Smooth muscle cell (in vitro differentiated cells): ENCODE results near the gene IQCE. TPM values are rescaled to one million over a fixed set of nuclear protein-coding genes. Genes with fewer than 3 reads are reported as not detected.
A peak's percentile ranks its signal among the peaks of the same experiment; 100 is the strongest.

Source experiments
- DNase-seq: peaks from one replicate; lab custom pipeline; 2025; ENCODE audit not compliant: unreplicated experiment; lab: John Stamatoyannopoulos, UW
- H2AFZ ChIP-seq: fragments of 200-600 bp; sonication (generic); 2 replicates; pipeline ENCODE4 v1.6.0; 2016; ENCODE audit warnings: antibody characterized with exemption, low read depth, mild to moderate bottlenecking
- H3F3A ChIP-seq: fragments of 200-600 bp; sonication (generic); 2 replicates; pipeline ENCODE4 v1.6.0; 2017; ENCODE audit warnings: antibody characterized with exemption, low read depth
- H3K27ac ChIP-seq: fragments of 200-600 bp; sonication (generic); 2 replicates; pipeline ENCODE4 v1.5.1; 2016; ENCODE audit warnings: low read depth, mild to moderate bottlenecking
- H3K27me3 ChIP-seq: fragments of 200-600 bp; sonication (generic); 2 replicates; pipeline ENCODE4 v1.6.1; 2016; ENCODE audit warnings: low read depth, mild to moderate bottlenecking
- H3K36me3 ChIP-seq: fragments of 200-600 bp; sonication (generic); 2 replicates; pipeline ENCODE4 v1.5.1; 2016; ENCODE audit warnings: low read depth
- H3K4me1 ChIP-seq: fragments of 200-600 bp; sonication (generic); 2 replicates; pipeline ENCODE4 v1.5.1; 2016; ENCODE audit warnings: low read depth
- H3K4me2 ChIP-seq: fragments of 200-600 bp; sonication (generic); 2 replicates; pipeline ENCODE4 v1.6.0; 2016; ENCODE audit warnings: mild to moderate bottlenecking
- H3K4me3 ChIP-seq: fragments of 200-600 bp; sonication (generic); 2 replicates; pipeline ENCODE4 v1.5.1; 2016; ENCODE audit warnings: mild to moderate bottlenecking
- H3K79me2 ChIP-seq: fragments of 200-600 bp; sonication (generic); 2 replicates; pipeline ENCODE4 v1.6.0; 2016; ENCODE audit warnings: low read depth, mild to moderate bottlenecking
- H3K9ac ChIP-seq: fragments of 200-600 bp; sonication (generic); 2 replicates; pipeline ENCODE4 v1.6.0; 2016; ENCODE audit warnings: low read depth
- H3K9me3 ChIP-seq: fragments of 200-600 bp; sonication (generic); replicated peaks from 2 replicates; pipeline ENCODE4 v1.5.1; 2016; ENCODE audit warnings: low read depth
- H4K20me1 ChIP-seq: fragments of 200-600 bp; sonication (generic); 2 replicates; pipeline ENCODE4 v1.6.0; 2016; ENCODE audit warnings: low read depth
- CTCF ChIP-seq: fragments of 200-600 bp; sonication (generic); IDR thresholded peaks from 2 replicates; pipeline ENCODE4 v1.5.1; 2017; ENCODE audit warnings: borderline replicate concordance, mild to moderate bottlenecking, antibody characterized with exemption; ENCODE audit not compliant: insufficient read depth, poor library complexity, severe bottlenecking
- WGBS: methylation state at CpG from one replicate; pipeline ENCODE4 v1.1.7; 2016; ENCODE audit warnings: low lambda C conversion rate; 5-methylcytosine and 5-hydroxymethylcytosine counted together
- polyA plus RNA-seq: library from polyadenylated mRNA; unstranded; fragments of >200 nt; fragmentation: Nextera tagmentation; extraction: Ambion mirVana; gene quantifications from 2 replicates; pipeline ENCODE4 v1.2.1, GENCODE V29; 2016
- total RNA-seq: library from RNA; depleted of rRNA; stranded (reverse); fragments of >200 nt; gene quantifications from 2 replicates; pipeline ENCODE4 v1.2.3, GENCODE V29; 2014

IQCE gene
- total and polyA plus RNA-seq, 2 experiments from 2014 or later, result 5.8 to 12.7 TPM

- no peak overlapping the region for H3K4me2 ChIP-seq
- no peaks in the 10 kb centered on the region for H3K27me3 ChIP-seq
- H3K4me1 ChIP-seq, result peaks cover 13% of the 10 kb centered on the region
- H3K4me3 ChIP-seq, result no peak overlapping the region
- H3F3A ChIP-seq, result peaks cover 3% of the 10 kb centered on the region
- 98% methylated on average over 14 of the region's 14 CpGs for WGBS
- peaks cover 3% of the 10 kb centered on the region for H3K79me2 ChIP-seq
- H3K36me3 ChIP-seq, result no peaks in the 10 kb centered on the region
- H3K27ac ChIP-seq, result no peak overlapping the region
- peaks cover 10% of the 10 kb centered on the region for H4K20me1 ChIP-seq
- H2AFZ ChIP-seq, result no peak overlapping the region
- H3K9me3 ChIP-seq, result no peaks in the 10 kb centered on the region
- no peak for TF ChIP-seq CTCF
- no peak for DNase-seq
- no peak overlapping the region for H3K9ac ChIP-seq
These were observed 10.6 kb downstream of the IQCE start for GRCh38 chr7:2569421-2569820.

DNA sequence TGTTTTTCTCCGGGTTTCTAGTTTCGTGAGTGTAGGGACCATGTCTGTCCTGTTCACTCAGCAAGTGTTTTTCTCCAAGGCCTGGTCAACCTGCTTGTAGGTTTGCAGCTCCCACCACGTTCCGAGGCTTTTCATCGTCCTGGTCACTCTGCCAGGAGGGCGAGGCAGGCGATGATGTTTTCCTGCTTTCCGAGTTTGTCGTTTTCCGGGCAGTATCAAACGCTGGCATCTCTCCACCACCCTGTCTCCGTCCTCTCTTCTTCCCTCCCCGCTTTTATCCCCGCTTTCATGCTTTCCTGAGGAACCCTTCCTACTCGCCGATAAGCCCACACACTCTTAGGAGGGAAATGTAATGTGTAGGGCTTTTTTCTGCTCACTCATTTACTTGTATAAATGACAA, 11.2 kb downstream of the IQCE start:
- H3K36me3 ChIP-seq, result no peaks in the 10 kb centered on the region
- H3K4me3 ChIP-seq, result no peak overlapping the region
- H2AFZ ChIP-seq, result no peak overlapping the region
- H3K4me1 ChIP-seq, result peaks cover 18% of the 10 kb centered on the region
- peaks cover 10% of the 10 kb centered on the region for H4K20me1 ChIP-seq
- H3K27me3 ChIP-seq, result no peaks in the 10 kb centered on the region
- no peak overlapping the region for H3K9ac ChIP-seq
- no peak overlapping the region for H3K4me2 ChIP-seq
- TF ChIP-seq CTCF, result no peak
- WGBS, result 95% methylated on average over 16 of the region's 16 CpGs
- peaks cover 3% of the 10 kb centered on the region for H3F3A ChIP-seq
- DNase-seq, result no peak
- no peak overlapping the region for H3K27ac ChIP-seq
- no peaks in the 10 kb centered on the region for H3K9me3 ChIP-seq
- H3K79me2 ChIP-seq, result peaks cover 3% of the 10 kb centered on the region

DNA sequence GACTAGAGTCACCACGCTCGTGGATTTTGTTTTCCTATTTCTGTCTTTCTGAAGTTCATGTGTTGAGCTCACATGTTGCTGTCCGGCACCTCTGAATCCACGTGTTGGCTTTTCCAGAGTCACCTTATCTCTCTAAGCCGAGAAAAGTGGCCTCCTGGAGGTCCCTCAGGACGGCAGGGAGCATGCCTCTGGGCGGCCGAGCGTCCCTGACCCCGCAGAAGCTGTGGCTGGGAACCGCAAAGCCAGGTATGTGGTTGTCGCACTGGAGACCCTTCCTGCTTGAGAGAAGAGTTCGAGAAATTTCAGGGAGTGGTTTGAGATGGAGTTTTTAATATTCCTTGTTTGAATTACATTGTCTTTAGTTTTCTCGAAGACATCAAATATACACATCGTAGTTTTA, 12.6 kb downstream of the IQCE start:
- Histone ChIP-seq H3K4me2 (no peak overlapping the region), H3F3A (peaks cover 3% of the 10 kb centered on the region), H3K36me3 (no peaks in the 10 kb centered on the region), H3K4me3 (no peak overlapping the region), H3K79me2 (peaks cover 3% of the 10 kb centered on the region), H4K20me1 (peaks cover 18% of the 10 kb centered on the region), H3K27me3 (no peaks in the 10 kb centered on the region), H3K27ac (peak overlapping the region; percentile 97), H3K4me1 (peaks cover 18% of the 10 kb centered on the region), H3K9me3 (no peaks in the 10 kb centered on the region), H3K9ac (peak overlapping the region; percentile 87), H2AFZ (no peak overlapping the region)
- 84% methylated on average over 15 of the region's 15 CpGs for WGBS
- no peak for TF ChIP-seq CTCF
- no peak for DNase-seq

DNA sequence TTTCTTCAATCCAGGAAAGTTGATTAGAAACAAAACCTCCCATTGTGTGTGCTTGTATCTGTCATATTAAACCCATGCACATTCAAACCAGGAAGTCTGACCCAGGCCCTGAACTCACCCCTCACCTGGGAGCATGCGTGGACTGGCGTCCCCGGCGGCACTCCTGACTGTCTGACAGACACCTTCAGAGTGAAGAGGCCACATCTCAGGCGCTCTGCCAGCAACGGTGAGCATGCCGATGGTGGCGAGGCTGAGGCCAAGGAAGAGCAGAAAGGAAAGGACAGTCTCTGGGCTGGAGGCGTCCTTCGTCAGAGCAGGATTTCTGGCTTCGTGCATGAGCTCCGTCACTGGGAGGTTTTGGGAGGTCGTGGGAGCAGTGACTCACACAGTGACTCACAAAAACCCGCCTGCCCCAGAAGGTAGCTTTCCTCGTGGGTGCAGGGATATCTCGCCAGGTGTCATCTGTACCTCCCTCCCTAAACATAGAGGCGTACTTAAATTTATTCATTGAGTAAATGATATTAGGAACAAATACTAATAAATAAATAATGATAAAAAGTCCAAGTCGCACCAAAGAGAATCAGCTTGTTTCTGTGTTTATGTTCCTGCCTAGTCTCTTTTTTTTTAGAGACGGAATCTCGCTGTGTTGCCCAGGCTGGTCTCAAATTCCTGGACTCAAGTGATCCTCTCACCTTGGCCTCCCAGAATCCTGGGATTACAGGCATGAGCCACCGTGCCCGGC, 13.5 kb downstream of the IQCE start:
- Histone ChIP-seq H3K4me1 (peaks cover 18% of the 10 kb centered on the region), H3K79me2 (peaks cover 3% of the 10 kb centered on the region), H3K4me2 (peak overlapping the region; percentile 73), H3F3A (peaks cover 3% of the 10 kb centered on the region), H3K9ac (peak overlapping the region; percentile 87), H3K36me3 (no peaks in the 10 kb centered on the region), H4K20me1 (peaks cover 16% of the 10 kb centered on the region), H3K27me3 (no peaks in the 10 kb centered on the region), H2AFZ (peak overlapping the region; percentile 20), H3K27ac (peak overlapping the region; percentile 97), H3K9me3 (no peaks in the 10 kb centered on the region), H3K4me3 (no peak overlapping the region)
- 44% methylated on average over 22 of the region's 22 CpGs for WGBS
- no peak for TF ChIP-seq CTCF
- no peak for DNase-seq
